ENCODE measurements around the gene PYGO2. TPM values are rescaled to one million over a fixed set of nuclear protein-coding genes. Genes with fewer than 3 reads are reported as not detected.
A peak's percentile ranks its signal among the peaks of the same experiment; 100 is the strongest.

The PYGO2 gene
- total RNA-seq, 1 experiment from 2014 or later = 33.2 TPM

DNA sequence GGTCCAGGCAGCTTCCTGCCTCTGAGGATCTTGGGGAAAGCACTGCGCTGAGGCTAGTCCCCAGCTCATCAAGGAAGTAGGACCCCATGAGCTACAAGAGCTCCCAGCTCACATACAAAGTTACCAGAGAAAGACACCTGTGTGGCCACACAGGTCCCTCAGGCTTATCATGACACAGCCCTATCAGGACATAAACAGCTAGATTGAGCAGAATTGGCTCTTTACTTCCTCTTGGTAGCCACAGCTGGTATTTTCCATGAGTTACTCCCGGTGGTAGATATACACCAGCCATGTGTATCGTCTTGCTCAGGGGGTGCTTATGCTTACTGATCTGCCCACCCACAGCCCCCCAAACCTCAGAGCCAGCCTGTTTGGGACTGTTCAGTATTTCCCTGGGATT lies 33.0 kb upstream of the PYGO2 start:
- Histone ChIP-seq H3K9me3 (ENCODE audit: insufficient read depth, low read depth) (no peaks in the 10 kb centered on the region), H2AFZ (no peak overlapping the region), H3K79me2 (ENCODE audit: low read depth) (peaks cover under 1% of the 10 kb centered on the region; the same call in 1 of the 2 replicates), H3K27ac (peak overlapping the region; percentile 30), H3F3A (ENCODE audit: insufficient read depth, low read depth) (peaks cover 46% of the 10 kb centered on the region), H3K9me2 (ENCODE audit: insufficient read depth) (no peaks in the 10 kb centered on the region), H3K4me2 (no peak overlapping the region), H3K4me1 (replicated peaks; ENCODE audit: insufficient read depth) (peaks cover 21% of the 10 kb centered on the region; the same call in 1 of the 2 replicates), H3K36me3 (ENCODE audit: low read depth) (no peaks in the 10 kb centered on the region), H3K4me3 (no peak overlapping the region), H4K20me1 (ENCODE audit: insufficient read depth) (no peaks in the 10 kb centered on the region), H3K27me3 (ENCODE audit: insufficient read depth, low read depth) (no peaks in the 10 kb centered on the region)
- DNase-seq = no peak
- intact Hi-C loops (cut with micrococcal nuclease; ENCODE audit: unreplicated experiment) = no loop called here
- TF ChIP-seq EZH2 (IDR thresholded peaks at IDR 0.05; ENCODE audit: low read depth) (no peak), CTCF (conservative IDR thresholded peaks at IDR 0.05) (no peak)
- ChIA-PET POLR2A (ENCODE audit: unreplicated experiment) (interaction anchor here (0.5 to 1.1 kb wide), 5 partner anchors 8 to 88 kb away, joined by 3 to 14 read pairs (median 5); partner anchors contain the start of gene FLAD1), CTCF (interaction anchor here (0.6 to 0.7 kb wide), 3 partner anchors 18 to 25 kb away, joined by 3 to 6 read pairs (median 4); no protein-coding TSS in a partner anchor)
- TSS peak; percentile 8 for BruUV-seq (replicated peaks)

DNA sequence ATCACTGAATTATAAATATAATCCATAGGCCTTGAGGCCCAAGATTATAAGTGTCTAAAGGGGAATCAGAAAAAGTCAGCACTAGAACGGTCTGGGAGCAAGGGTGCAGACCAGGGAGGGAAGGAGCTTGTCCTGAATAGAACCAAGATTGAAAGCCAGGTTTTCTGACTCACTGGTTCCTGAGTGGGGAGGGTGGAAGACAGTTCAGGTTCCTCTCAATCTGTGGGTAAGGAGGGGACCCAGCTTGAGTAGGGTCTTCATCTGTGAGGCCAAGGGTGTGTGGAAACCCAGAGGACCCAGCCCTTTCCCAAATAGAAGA lies 32.6 kb upstream of the PYGO2 start:
- Histone ChIP-seq H4K20me1 (ENCODE audit: insufficient read depth) (no peaks in the 10 kb centered on the region), H3F3A (ENCODE audit: insufficient read depth, low read depth) (peaks cover 48% of the 10 kb centered on the region), H3K4me3 (no peak overlapping the region), H3K79me2 (ENCODE audit: low read depth) (no peaks in the 10 kb centered on the region; the same call in 1 of the 2 replicates), H3K27ac (peak overlapping the region; percentile 20), H2AFZ (no peak overlapping the region), H3K36me3 (ENCODE audit: low read depth) (no peaks in the 10 kb centered on the region), H3K4me1 (replicated peaks; ENCODE audit: insufficient read depth) (peaks cover 19% of the 10 kb centered on the region; the same call in 1 of the 2 replicates), H3K27me3 (ENCODE audit: insufficient read depth, low read depth) (no peaks in the 10 kb centered on the region), H3K4me2 (no peak overlapping the region), H3K9me2 (ENCODE audit: insufficient read depth) (no peaks in the 10 kb centered on the region), H3K9me3 (ENCODE audit: insufficient read depth, low read depth) (no peaks in the 10 kb centered on the region)
- DNase-seq = no peak
- POLR2A ChIA-PET (ENCODE audit: unreplicated experiment) = interaction anchor here (0.7 to 1.1 kb wide), 4 partner anchors 8 to 62 kb away, joined by 3 to 6 read pairs (median 4); partner anchors contain the start of gene FLAD1
- CTCF ChIA-PET = interaction anchor here (0.6 to 0.7 kb wide), 3 partner anchors 22 to 44 kb away, joined by 3 to 4 read pairs (median 3); no protein-coding TSS in a partner anchor
- BruUV-seq (replicated peaks) = no TSS peak
- intact Hi-C loops (cut with micrococcal nuclease; ENCODE audit: unreplicated experiment) = no loop called here
- TF ChIP-seq EZH2 (IDR thresholded peaks at IDR 0.05; ENCODE audit: low read depth) (no peak), CTCF (conservative IDR thresholded peaks at IDR 0.05) (no peak)

DNA sequence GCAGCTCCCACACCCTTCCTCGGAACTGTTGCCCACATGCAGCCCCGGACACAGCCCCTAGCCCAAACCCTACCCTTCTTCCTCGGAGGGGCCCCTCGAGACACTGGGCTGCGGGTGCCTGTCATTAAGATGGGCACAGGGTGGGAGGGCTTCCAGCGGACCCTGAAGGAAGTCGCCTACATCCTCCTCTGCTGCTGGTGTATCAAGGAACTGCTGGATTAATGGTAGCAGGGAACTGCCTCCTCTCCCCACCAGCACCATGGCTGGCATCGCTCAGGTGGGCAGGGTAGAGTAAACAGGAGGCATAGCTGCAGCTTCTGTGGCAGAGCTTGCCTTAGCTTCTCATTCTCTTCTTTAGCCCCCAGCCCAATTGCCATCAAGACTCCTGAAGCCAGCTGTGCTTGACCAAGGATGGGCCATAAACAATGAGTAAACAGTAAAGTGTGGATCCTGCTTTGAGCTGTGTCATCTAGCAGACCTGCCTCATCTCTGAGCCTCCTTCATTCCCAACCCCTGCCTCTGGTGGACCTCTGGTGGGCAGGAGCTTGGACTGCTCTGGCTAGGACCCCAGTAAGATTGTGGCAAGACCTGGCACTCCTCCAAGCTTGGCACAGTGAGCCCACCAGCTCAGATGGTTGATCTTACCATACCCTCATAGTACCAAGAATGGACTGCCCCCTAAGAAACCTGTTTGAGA lies 32.1 kb upstream of the PYGO2 start, which contains the start of gene LENEP:
Gene LENEP, plus strand, starts transcription at position 15 of the 697 bp plus-strand sequence. Its CDS starts 22 bp downstream, at position 37.
- TF ChIP-seq CTCF (conservative IDR thresholded peaks at IDR 0.05) = no peak
- TF ChIP-seq EZH2 (IDR thresholded peaks at IDR 0.05; ENCODE audit: low read depth) = no peak
- Histone ChIP-seq H3K36me3 (ENCODE audit: low read depth) (peaks cover 3% of the 10 kb centered on the region; the same call in 1 of the 2 replicates), H2AFZ (no peak within 1 kb of the TSS), H3F3A (ENCODE audit: insufficient read depth, low read depth) (peaks cover 53% of the 10 kb centered on the region), H4K20me1 (ENCODE audit: insufficient read depth) (no peaks in the 10 kb centered on the region), H3K4me2 (no peak within 1 kb of the TSS), H3K4me3 (no peak within 1 kb of the TSS), H3K9me3 (ENCODE audit: insufficient read depth, low read depth) (no peaks in the 10 kb centered on the region), H3K27ac (peak within 1 kb of the TSS; percentile 20), H3K9me2 (ENCODE audit: insufficient read depth) (no peaks in the 10 kb centered on the region), H3K4me1 (replicated peaks; ENCODE audit: insufficient read depth) (peaks cover 19% of the 10 kb centered on the region; the same call in 1 of the 2 replicates), H3K27me3 (ENCODE audit: insufficient read depth, low read depth) (no peaks in the 10 kb centered on the region), H3K79me2 (ENCODE audit: low read depth) (peaks cover 4% of the 10 kb centered on the region; the same call in 1 of the 2 replicates)
- no peak for DNase-seq
- intact Hi-C loops (cut with micrococcal nuclease; ENCODE audit: unreplicated experiment) = no loop called here
- ChIA-PET CTCF (interaction anchor here (0.6 to 0.7 kb wide), 3 partner anchors 22 to 45 kb away, joined by 3 to 4 read pairs (median 3); no protein-coding TSS in a partner anchor), POLR2A (ENCODE audit: unreplicated experiment) (interaction anchor here (0.5 to 1.1 kb wide), 8 partner anchors 7 to 938 kb away, joined by 3 to 16 read pairs (median 4); partner anchors contain the start of genes FLAD1 and PBXIP1)
- no TSS peak for BruUV-seq (replicated peaks)

Measured in PC-9 (cell line).